ENCODE results near the gene AHCTF1. TPM values are rescaled to one million over a fixed set of nuclear protein-coding genes. Genes with fewer than 3 reads are reported as not detected.
"Not testable (repeated sequence)": the region's sequence is repeated elsewhere in the genome, so short reads cannot be mapped to it uniquely, and the experiment has no call there.

Gene AHCTF1
- total RNA-seq, 1 experiment from 2014 or later: 46.4 TPM

GRCh38 chr1:246824541-246824940 lies 107.2 kb downstream of the AHCTF1 start:
- ATAC-seq (no peak), DNase-seq (ENCODE audit: low spot score) (no peak)
- H3K27ac Mint-ChIP-seq: no peak overlapping the region
- peaks cover 18% of the 10 kb centered on the region for H3K9me3 Mint-ChIP-seq
- no peaks in the 10 kb centered on the region; the same call in 1 of the 2 replicates for H3K27me3 Mint-ChIP-seq (ENCODE audit: low read depth)
- H3K4me1 Mint-ChIP-seq: no peaks in the 10 kb centered on the region
- peaks cover 13% of the 10 kb centered on the region for H3K36me3 Mint-ChIP-seq
- no peak overlapping the region for H3K4me3 Mint-ChIP-seq
- ChIA-PET POLR2A (no interaction called here), CTCF (no interaction called here)
- TF ChIP-seq ZNF425 (CRISPR knock-in tag; conservative IDR thresholded peaks at IDR 0.05) (no peak), ZNF671 (CRISPR knock-in tag; IDR thresholded peaks at IDR 0.05) (no peak), CREB1 (CRISPR knock-in tag; IDR thresholded peaks at IDR 0.05) (no peak), ZBTB43 (CRISPR knock-in tag; IDR thresholded peaks at IDR 0.05) (no peak)

- DNase-seq (ENCODE audit: low spot score); H3K27me3 Mint-ChIP-seq (ENCODE audit: low read depth); H3K36me3 Mint-ChIP-seq; H3K4me3 Mint-ChIP-seq; H3K27ac Mint-ChIP-seq; POLR2A ChIA-PET; H3K9me3 Mint-ChIP-seq; CTCF ChIA-PET; H3K4me1 Mint-ChIP-seq; ATAC-seq: not testable (repeated sequence)
These were observed 109.6 kb downstream of the AHCTF1 start for GRCh38 chr1:246822154-246822553.

GRCh38 chr1:246820666-246821065 lies 111.1 kb downstream of the AHCTF1 start:
- no peak for DNase-seq (ENCODE audit: low spot score)
- H3K27me3 Mint-ChIP-seq (ENCODE audit: low read depth): no peaks in the 10 kb centered on the region
- no peak overlapping the region for H3K4me3 Mint-ChIP-seq
- ATAC-seq: no peak
- peaks cover 5% of the 10 kb centered on the region; the same call in 1 of the 2 replicates for H3K36me3 Mint-ChIP-seq
- CTCF ChIA-PET: no interaction called here
- POLR2A ChIA-PET: no interaction called here
- H3K4me1 Mint-ChIP-seq: no peaks in the 10 kb centered on the region
- no peak overlapping the region for H3K27ac Mint-ChIP-seq
- H3K9me3 Mint-ChIP-seq: peaks cover 7% of the 10 kb centered on the region
- TF ChIP-seq ATF2 (CRISPR knock-in tag; IDR thresholded peaks at IDR 0.05; ENCODE audit: borderline replicate concordance, low read depth) (no peak), MXD4 (CRISPR knock-in tag; IDR thresholded peaks at IDR 0.05; ENCODE audit: borderline replicate concordance) (no peak), CBFB (CRISPR knock-in tag; IDR thresholded peaks at IDR 0.05; ENCODE audit: low read depth) (no peak), SP1 (CRISPR knock-in tag; conservative IDR thresholded peaks at IDR 0.05) (no peak), TCF7 (CRISPR knock-in tag; IDR thresholded peaks at IDR 0.05; ENCODE audit: low read depth) (no peak), ELF4 (CRISPR knock-in tag; IDR thresholded peaks at IDR 0.05; ENCODE audit: low read depth) (no peak), CDX4 (CRISPR knock-in tag; IDR thresholded peaks at IDR 0.05; ENCODE audit: borderline replicate concordance) (no peak), GABPB1 (CRISPR knock-in tag; IDR thresholded peaks at IDR 0.05) (no peak), SMAD3 (CRISPR knock-in tag; IDR thresholded peaks at IDR 0.05; ENCODE audit: borderline replicate concordance) (no peak), PRRX2 (CRISPR knock-in tag; IDR thresholded peaks at IDR 0.05) (no peak), STAT6 (CRISPR knock-in tag; conservative IDR thresholded peaks at IDR 0.05; ENCODE audit: low read depth) (no peak), NFATC4 (CRISPR knock-in tag; IDR thresholded peaks at IDR 0.05) (no peak), ATF3 (CRISPR knock-in tag; conservative IDR thresholded peaks at IDR 0.05) (no peak), MLX (CRISPR knock-in tag; IDR thresholded peaks at IDR 0.05) (no peak), TP53 (CRISPR knock-in tag; IDR thresholded peaks at IDR 0.05) (no peak), ZNF232 (CRISPR knock-in tag; IDR thresholded peaks at IDR 0.05) (no peak), JAZF1 (CRISPR knock-in tag; IDR thresholded peaks at IDR 0.05) (no peak), ZNF317 (CRISPR knock-in tag; IDR thresholded peaks at IDR 0.05; ENCODE audit: borderline replicate concordance, low read depth) (no peak), ZNF263 (CRISPR knock-in tag; IDR thresholded peaks at IDR 0.05; ENCODE audit: low read depth) (no peak)

Measured in WTC11 (cell line).